H1 (cell line): ENCODE results near the gene KCNMB2. TPM values are rescaled to one million over a fixed set of nuclear protein-coding genes. Genes with fewer than 3 reads are reported as not detected.

ENCODE experiments used
- CTCF ChIA-PET: fragments of 300-600 bp; sonication (Branson Sonifier 250); formaldehyde crosslinking; loops from one replicate; lab custom pipeline; 2021; ENCODE audit not compliant: partially characterized antibody; lab: Charles Lee
- POLR2A ChIA-PET: fragments of 300-600 bp; sonication (Branson Sonifier 250); formaldehyde crosslinking; loops from one replicate; lab custom pipeline; 2021; ENCODE audit warnings: inconsistent platforms; ENCODE audit not compliant: partially characterized antibody; lab: Charles Lee
- DNase-seq, 2 experiments: peaks; one replicate each; pipeline versions ENCODE4 v3.0.0 to v3.0.0-alpha.2; 2010 to 2022; ENCODE audit warnings: low spot score in 2 of 2, low read depth in 1 of 2, mixed read lengths in 1 of 2
- FAIRE-seq: peaks from 2 replicates; lab custom pipeline; 2011; peaks lifted over from hg19 to GRCh38; lab: Jason Lieb, UNC
- H2AFZ ChIP-seq: 2 replicates; pipeline ENCODE4 v1.8.1; 2012; ENCODE audit warnings: low read length, inconsistent platforms
- H2AK5ac ChIP-seq: 2 replicates; pipeline ENCODE4 v1.6.1; 2013; ENCODE audit warnings: low read depth, low read length
- H2BK120ac ChIP-seq: replicated peaks from 2 replicates; pipeline ENCODE3; 2013; ENCODE audit warnings: low read depth, low read length, inconsistent platforms
- H2BK12ac ChIP-seq: 2 replicates; pipeline ENCODE4 v1.6.1; 2013; ENCODE audit warnings: low read depth, low read length
- H2BK15ac ChIP-seq: 2 replicates; pipeline ENCODE4 v1.6.1; 2013; ENCODE audit warnings: low read length
- H2BK20ac ChIP-seq: 2 replicates; pipeline ENCODE4 v1.6.1; 2013; ENCODE audit warnings: low read length
- H2BK5ac ChIP-seq: 2 replicates; pipeline ENCODE4 v1.6.1; 2013; ENCODE audit warnings: low read depth, low read length
- H3K14ac ChIP-seq: 2 replicates; pipeline ENCODE4 v1.6.1; 2013; ENCODE audit warnings: inconsistent platforms; ENCODE audit not compliant: insufficient read length
- H3K18ac ChIP-seq: 2 replicates; pipeline ENCODE4 v1.6.1; 2013; ENCODE audit warnings: low read length; ENCODE audit errors: extremely low read depth
- H3K23ac ChIP-seq: 2 replicates; pipeline ENCODE4 v1.6.1; 2013; ENCODE audit warnings: inconsistent platforms; ENCODE audit not compliant: insufficient read length
- H3K23me2 ChIP-seq: 2 replicates; pipeline ENCODE4 v1.6.1; 2013; ENCODE audit warnings: low read depth, low read length
- H3K27ac ChIP-seq: 2 replicates; pipeline ENCODE4 v1.6.1; 2011; ENCODE audit warnings: low read depth, low read length, inconsistent platforms
- H3K27me3 ChIP-seq, 4 experiments: replicated peaks in 1 of 4; 1 replicate in 1 of 4; 2 replicates in 3 of 4; pipeline versions ENCODE4 v1.6.1 to v1.8.1; 2011 to 2013; ENCODE audit warnings: low read length in 3 of 4, mild to moderate bottlenecking in 3 of 4, inconsistent platforms in 2 of 4, mixed read lengths in 2 of 4, moderate library complexity in 1 of 4; ENCODE audit not compliant: control insufficient read depth in 3 of 4, insufficient read depth in 3 of 4; ENCODE audit errors: extremely low read depth in 1 of 4
- H3K36me3 ChIP-seq, 4 experiments: 2 replicates each; pipeline versions ENCODE4 v1.6.1 to v1.8.1; 2011 to 2013; ENCODE audit warnings: mild to moderate bottlenecking in 4 of 4, low read length in 3 of 4, moderate library complexity in 2 of 4, control low read depth in 1 of 4, inconsistent platforms in 1 of 4; ENCODE audit not compliant: insufficient read depth in 4 of 4, control insufficient read depth in 2 of 4
- H3K4ac ChIP-seq: replicated peaks from 2 replicates; pipeline ENCODE3; 2013; ENCODE audit warnings: low read length, low read depth, mixed read lengths, inconsistent platforms; ENCODE audit not compliant: insufficient read length
- H3K4me1 ChIP-seq, 4 experiments: replicated peaks in 1 of 4; 1 replicate in 1 of 4; 2 replicates in 3 of 4; pipeline versions ENCODE4 v1.6.1 to v1.8.1; 2011 to 2013; ENCODE audit warnings: low read length in 3 of 4, inconsistent platforms in 2 of 4, mixed read lengths in 1 of 4; ENCODE audit not compliant: insufficient read depth in 4 of 4, control insufficient read depth in 3 of 4
- H3K4me2 ChIP-seq, 2 experiments: 2 replicates each; pipeline versions ENCODE4 v1.6.1 to v1.8.1; 2011 to 2013; ENCODE audit warnings: low read depth in 2 of 2, low read length in 2 of 2, control low read depth in 1 of 2, inconsistent platforms in 1 of 2, mild to moderate bottlenecking in 1 of 2; ENCODE audit not compliant: insufficient read depth in 1 of 2
- H3K4me3 ChIP-seq, 4 experiments: fragments of 200-600, 300-600 bp in 1 of 4; sonication (generic), shearing (Covaris generic), sonication (Bioruptor Twin) in 1 of 4; 2 replicates each; pipeline versions ENCODE4 v1.5.1 to v1.8.1; 2011 to 2016; ENCODE audit warnings: low read length in 4 of 4, low read depth in 3 of 4, control low read depth in 2 of 4, inconsistent platforms in 2 of 4, mild to moderate bottlenecking in 2 of 4, mixed read lengths in 1 of 4, moderate library complexity in 1 of 4; ENCODE audit not compliant: insufficient read depth in 2 of 4; ENCODE audit errors: extremely low read depth in 1 of 4
- H3K56ac ChIP-seq: replicated peaks from 2 replicates; pipeline ENCODE3; 2013; ENCODE audit warnings: low read depth, mild to moderate bottlenecking, mixed read lengths, low read length, inconsistent platforms; ENCODE audit not compliant: insufficient read length
- H3K79me1 ChIP-seq: 2 replicates; pipeline ENCODE4 v1.6.1; 2013; ENCODE audit warnings: low read depth, low read length, control low read depth
- H3K79me2 ChIP-seq, 2 experiments: 2 replicates each; pipeline versions ENCODE4 v1.6.1 to v1.8.1; 2012 to 2013; ENCODE audit warnings: low read length in 2 of 2, mild to moderate bottlenecking in 2 of 2, inconsistent platforms in 1 of 2; ENCODE audit not compliant: insufficient read depth in 2 of 2, control insufficient read depth in 1 of 2
- H3K9ac ChIP-seq, 4 experiments: replicated peaks in 1 of 4; 1 replicate in 1 of 4; 2 replicates in 3 of 4; pipeline versions ENCODE4 v1.6.1 to v1.8.1; 2011 to 2013; ENCODE audit warnings: low read depth in 3 of 4, low read length in 3 of 4, control low read depth in 2 of 4, mild to moderate bottlenecking in 2 of 4, moderate library complexity in 2 of 4, inconsistent platforms in 1 of 4; ENCODE audit errors: extremely low read depth in 1 of 4
- H3K9me3 ChIP-seq, 2 experiments: 2 replicates each; pipeline versions ENCODE4 v1.6.1 to v1.8.1; 2012 to 2013; ENCODE audit warnings: mild to moderate bottlenecking in 2 of 2, moderate library complexity in 2 of 2, control low read depth in 1 of 2, inconsistent platforms in 1 of 2, low read depth in 1 of 2, low read length in 1 of 2, mixed read lengths in 1 of 2; ENCODE audit not compliant: insufficient read depth in 2 of 2
- H4K20me1 ChIP-seq, 2 experiments: replicated peaks in 1 of 2; 2 replicates each; pipeline versions ENCODE3 to v1.8.1; 2011 to 2013; ENCODE audit warnings: inconsistent platforms in 2 of 2, low read length in 2 of 2, mild to moderate bottlenecking in 1 of 2; ENCODE audit not compliant: insufficient read depth in 2 of 2, control insufficient read depth in 1 of 2
- H4K5ac ChIP-seq: 2 replicates; pipeline ENCODE4 v1.6.1; 2013; ENCODE audit warnings: low read length, low read depth, mixed read lengths, inconsistent platforms; ENCODE audit not compliant: insufficient read length
- H4K8ac ChIP-seq: 2 replicates; pipeline ENCODE4 v1.8.0; 2013; ENCODE audit warnings: mild to moderate bottlenecking, moderate library complexity, low read length, inconsistent platforms; ENCODE audit not compliant: insufficient read depth; ENCODE audit errors: extremely low read depth
- H4K91ac ChIP-seq: replicated peaks from 2 replicates; pipeline ENCODE3; 2013; ENCODE audit warnings: low read length, mixed read lengths, inconsistent platforms; ENCODE audit not compliant: insufficient read length
- ATF2 ChIP-seq: IDR thresholded peaks from 2 replicates; pipeline ENCODE4 v1.6.1; 2012; ENCODE audit warnings: low read length, inconsistent platforms
- CEBPB ChIP-seq: IDR thresholded peaks from 2 replicates; pipeline ENCODE4 v1.6.1; 2012; ENCODE audit warnings: low read depth, low read length
- JUN ChIP-seq: IDR thresholded peaks from 2 replicates; pipeline ENCODE4 v1.6.1; 2011; ENCODE audit warnings: low read depth, mild to moderate bottlenecking, improper control_type of control experiment, low read length
- RAD21 ChIP-seq, 2 experiments: IDR thresholded peaks in 1 of 2; conservative IDR thresholded peaks in 1 of 2; 2 replicates each; pipeline ENCODE4 v1.6.1; 2011; ENCODE audit warnings: low read depth in 2 of 2, low read length in 2 of 2, improper control_type of control experiment in 1 of 2, inconsistent platforms in 1 of 2, mild to moderate bottlenecking in 1 of 2, moderate library complexity in 1 of 2
- WGBS, 2 experiments: shearing (Covaris generic) in 1 of 2; methylation state at CpG; one replicate each; pipeline versions ENCODE4 v1.1.6 to v1.1.7; 2013 to 2015; ENCODE audit warnings: low lambda C conversion rate in 2 of 2, mixed read lengths in 2 of 2, inconsistent platforms in 1 of 2, low coverage in 1 of 2, missing lambda C conversion rate in 1 of 2; ENCODE audit not compliant: insufficient replicate concordance in 2 of 2, insufficient coverage in 1 of 2, insufficient read length in 1 of 2; ENCODE audit errors: extremely low coverage in 1 of 2, missing lambda C conversion rate in 1 of 2; 5-methylcytosine and 5-hydroxymethylcytosine counted together
- polyA plus RNA-seq, 7 experiments: library from polyadenylated mRNA; depleted of rRNA in 3 of 7; stranded (reverse) in 5 of 7; unstranded in 2 of 7; fragments of >200 nt in 5 of 7; fragments of 200-250 nt in 2 of 7; gene quantifications; 1 replicate in 5 of 7; 2 replicates in 1 of 7; 4 replicates in 1 of 7; pipeline versions ENCODE4 v1.2.1 to v1.2.3, GENCODE V29; 2011 to 2013; ENCODE audit warnings: missing spikeins in 2 of 7, mixed read lengths in 2 of 7
- total RNA-seq: library from RNA; stranded (reverse); fragmentation: NEBNext Ultra II Directional; extraction: Animal tissue kit (Norgen Biotek cat#: 25700); gene quantifications from 2 replicates; pipeline ENCODE4 v1.2.1, GENCODE V29; 2021

Gene KCNMB2
- total and polyA plus RNA-seq, 2 of the 8 experiments (the other 6 are each of a cell fraction or from before 2014, with no cell fraction given) = not detected

GRCh38 chr3:178562947-178563232 is 26.7 kb downstream of the KCNMB2 start:
- no peak overlapping the region for H4K5ac ChIP-seq
- H2BK120ac ChIP-seq = no peak overlapping the region
- H2AFZ ChIP-seq = no peak overlapping the region
- no peak overlapping the region for H3K56ac ChIP-seq
- H3K79me2 ChIP-seq = no peaks in the 10 kb centered on the region
- no peak overlapping the region for H2BK15ac ChIP-seq
- H3K4me3 ChIP-seq = no peak overlapping the region
- CTCF ChIA-PET = interaction anchor here (0.6 to 0.9 kb wide), 2 partner anchors 11 to 576 kb away, joined by 3 read pairs; no protein-coding TSS in a partner anchor
- FAIRE-seq (no peak), DNase-seq (no peak)
- POLR2A ChIA-PET = no interaction called here
- no peak overlapping the region for H3K27ac ChIP-seq
- no peak overlapping the region for H4K91ac ChIP-seq
- no peak overlapping the region for H4K8ac ChIP-seq
- no peak overlapping the region for H3K4me2 ChIP-seq
- H3K36me3 ChIP-seq = no peaks in the 10 kb centered on the region
- no peak overlapping the region for H3K14ac ChIP-seq
- no peak overlapping the region for H2AK5ac ChIP-seq
- H2BK12ac ChIP-seq = no peak overlapping the region
- no peak overlapping the region for H2BK20ac ChIP-seq
- H3K9me3 ChIP-seq = no peaks in the 10 kb centered on the region
- no peaks in the 10 kb centered on the region for H3K79me1 ChIP-seq
- H2BK5ac ChIP-seq = no peak overlapping the region
- no peaks in the 10 kb centered on the region for H4K20me1 ChIP-seq
- no peak overlapping the region for H3K23ac ChIP-seq
- no peak overlapping the region for H3K9ac ChIP-seq
- no peaks in the 10 kb centered on the region for H3K4me1 ChIP-seq
- 90% methylated on average over 1 of the region's 1 CpG; no CpG with 5 or more reads in 1 of the 2 experiments for WGBS, 2 experiments
- H3K27me3 ChIP-seq = no peaks in the 10 kb centered on the region
- no peak overlapping the region for H3K18ac ChIP-seq
- H3K4ac ChIP-seq = no peak overlapping the region
- no peaks in the 10 kb centered on the region for H3K23me2 ChIP-seq
- TF ChIP-seq JUN = no peak
- TF ChIP-seq CEBPB = no peak
- TF ChIP-seq RAD21 (IDR thresholded peaks at IDR 0.05 in 1 of 2, conservative IDR thresholded peaks at IDR 0.05 in 1 of 2; ENCODE audit: low read depth in 2 of 2, low read length in 2 of 2) = no peak
- TF ChIP-seq ATF2 = no peak
